IPS-18a (cell line): ENCODE results near the gene PACRGL.
"Not testable (repeated sequence)": the region's sequence is repeated elsewhere in the genome, so short reads cannot be mapped to it uniquely, and the experiment has no call there.

ENCODE experiments used
- H3K27ac ChIP-seq: one replicate; pipeline ENCODE4 v1.5.1; 2013; ENCODE audit warnings: low read length
- H3K27me3 ChIP-seq: one replicate; pipeline ENCODE4 v1.6.1; 2013; ENCODE audit warnings: mild to moderate bottlenecking, low read length; ENCODE audit not compliant: control insufficient read depth, insufficient read depth
- H3K36me3 ChIP-seq: one replicate; pipeline ENCODE4 v1.6.1; 2013; ENCODE audit warnings: low read depth, low read length; ENCODE audit not compliant: control insufficient read depth
- H3K4me1 ChIP-seq: one replicate; pipeline ENCODE4 v1.6.1; 2013; ENCODE audit warnings: low read depth, low read length; ENCODE audit not compliant: control insufficient read depth
- H3K4me3 ChIP-seq: one replicate; pipeline ENCODE4 v1.5.1; 2013; ENCODE audit warnings: low read length
- H3K9ac ChIP-seq: one replicate; pipeline ENCODE4 v1.6.1; 2013; ENCODE audit warnings: mild to moderate bottlenecking, low read length, moderate library complexity
- H3K9me3 ChIP-seq: one replicate; pipeline ENCODE4 v1.6.1; 2013; ENCODE audit warnings: low read depth, low read length; ENCODE audit not compliant: control insufficient read depth

The PACRGL gene

GRCh38 chr4:20735931-20736330 lies 35.7 kb downstream of the PACRGL start:
- H3K4me1 ChIP-seq: no peaks in the 10 kb centered on the region
- no peak overlapping the region for H3K27ac ChIP-seq
- H3K36me3 ChIP-seq: peaks cover 16% of the 10 kb centered on the region
- H3K9ac ChIP-seq: no peak overlapping the region
- no peaks in the 10 kb centered on the region for H3K27me3 ChIP-seq
- peaks cover 28% of the 10 kb centered on the region for H3K9me3 ChIP-seq
- H3K4me3 ChIP-seq: no peak overlapping the region

- H3K9ac ChIP-seq, H3K9me3 ChIP-seq, H3K36me3 ChIP-seq, H3K27ac ChIP-seq, H3K4me3 ChIP-seq, H3K27me3 ChIP-seq, H3K4me1 ChIP-seq: not testable (repeated sequence)
These were observed 45.7 kb downstream of the PACRGL start for GRCh38 chr4:20746000-20746399.

GRCh38 chr4:20752641-20753040 lies 52.4 kb downstream of the PACRGL start:
- no peak overlapping the region for H3K4me3 ChIP-seq
- H3K9me3 ChIP-seq: no peaks in the 10 kb centered on the region
- H3K36me3 ChIP-seq: no peaks in the 10 kb centered on the region
- H3K4me1 ChIP-seq: no peaks in the 10 kb centered on the region
- no peak overlapping the region for H3K27ac ChIP-seq
- H3K9ac ChIP-seq: no peak overlapping the region
- no peaks in the 10 kb centered on the region for H3K27me3 ChIP-seq

GRCh38 chr4:20754036-20754435 lies 53.8 kb downstream of the PACRGL start:
- H3K4me1 ChIP-seq: no peaks in the 10 kb centered on the region
- H3K27ac ChIP-seq: no peak overlapping the region
- no peak overlapping the region for H3K9ac ChIP-seq
- no peaks in the 10 kb centered on the region for H3K36me3 ChIP-seq
- no peak overlapping the region for H3K4me3 ChIP-seq
- H3K27me3 ChIP-seq: no peaks in the 10 kb centered on the region
- H3K9me3 ChIP-seq: no peaks in the 10 kb centered on the region

- Histone ChIP-seq H3K9ac (no peak overlapping the region), H3K4me3 (no peak overlapping the region), H3K9me3 (no peaks in the 10 kb centered on the region), H3K27me3 (no peaks in the 10 kb centered on the region), H3K27ac (no peak overlapping the region), H3K36me3 (no peaks in the 10 kb centered on the region), H3K4me1 (no peaks in the 10 kb centered on the region)
These were observed 59.8 kb downstream of the PACRGL start for GRCh38 chr4:20760053-20760452.

GRCh38 chr4:20761382-20761781 lies 61.1 kb downstream of the PACRGL start:
- no peak overlapping the region for H3K9ac ChIP-seq

GRCh38 chr4:20761826-20762225 lies 61.6 kb downstream of the PACRGL start:
- H3K4me1 ChIP-seq: no peaks in the 10 kb centered on the region
- no peaks in the 10 kb centered on the region for H3K9me3 ChIP-seq
- no peak overlapping the region for H3K9ac ChIP-seq
- no peaks in the 10 kb centered on the region for H3K27me3 ChIP-seq
- H3K4me3 ChIP-seq: no peak overlapping the region
- H3K36me3 ChIP-seq: no peaks in the 10 kb centered on the region
- H3K27ac ChIP-seq: no peak overlapping the region

More at GRCh38 chr4:20761382-20761781, 61.1 kb downstream of the PACRGL start:
- Histone ChIP-seq H3K4me1 (no peaks in the 10 kb centered on the region), H3K36me3 (no peaks in the 10 kb centered on the region), H3K27me3 (no peaks in the 10 kb centered on the region), H3K27ac (no peak overlapping the region), H3K4me3 (no peak overlapping the region), H3K9me3 (no peaks in the 10 kb centered on the region)

- H3K27me3 ChIP-seq: no peaks in the 10 kb centered on the region
- no peaks in the 10 kb centered on the region for H3K36me3 ChIP-seq
- H3K4me3 ChIP-seq: no peak overlapping the region
- H3K27ac ChIP-seq: no peak overlapping the region
- H3K9ac ChIP-seq: no peak overlapping the region
- no peaks in the 10 kb centered on the region for H3K9me3 ChIP-seq
- H3K4me1 ChIP-seq: no peaks in the 10 kb centered on the region
These were observed 64.2 kb downstream of the PACRGL start for GRCh38 chr4:20764366-20764992.

GRCh38 chr4:20773144-20773997 lies 73.1 kb downstream of the PACRGL start:
- no peak overlapping the region for H3K27ac ChIP-seq
- no peaks in the 10 kb centered on the region for H3K36me3 ChIP-seq
- no peak overlapping the region for H3K9ac ChIP-seq
- H3K4me1 ChIP-seq: no peaks in the 10 kb centered on the region
- no peaks in the 10 kb centered on the region for H3K9me3 ChIP-seq
- H3K27me3 ChIP-seq: no peaks in the 10 kb centered on the region
- H3K4me3 ChIP-seq: no peak overlapping the region

GRCh38 chr4:20778896-20779295 lies 78.6 kb downstream of the PACRGL start:
- no peak overlapping the region for H3K27ac ChIP-seq
- H3K27me3 ChIP-seq: no peaks in the 10 kb centered on the region
- no peak overlapping the region for H3K9ac ChIP-seq
- no peaks in the 10 kb centered on the region for H3K4me1 ChIP-seq
- peaks cover 3% of the 10 kb centered on the region for H3K9me3 ChIP-seq
- no peaks in the 10 kb centered on the region for H3K36me3 ChIP-seq
- no peak overlapping the region for H3K4me3 ChIP-seq

- not testable (repeated sequence) for H3K36me3 ChIP-seq, H3K4me1 ChIP-seq, H3K27me3 ChIP-seq, H3K4me3 ChIP-seq, H3K9ac ChIP-seq, H3K9me3 ChIP-seq, H3K27ac ChIP-seq
These were observed 82.9 kb downstream of the PACRGL start for GRCh38 chr4:20783134-20783533.
